ENCODE results near the gene MARCHF10. TPM values are rescaled to one million over a fixed set of nuclear protein-coding genes. Genes with fewer than 3 reads are reported as not detected.

The MARCHF10 gene
- total RNA-seq, 1 experiment from 2014 or later = 0.39 TPM

GRCh38 chr17:62670202-62670821 lies 137.8 kb downstream of the MARCHF10 start:
- intact Hi-C loops (cut with micrococcal nuclease; ENCODE audit: unreplicated experiment) = loop anchor here (10.0 kb wide), 1 partner anchor 734 kb away; no protein-coding TSS in a partner anchor
- Histone ChIP-seq H3K27ac (ENCODE audit: low read length) (no peak overlapping the region), H3K27me3 (ENCODE audit: control insufficient read depth, insufficient read depth, low read length) (no peaks in the 10 kb centered on the region), H3K4me1 (ENCODE audit: control insufficient read depth, insufficient read depth, low read length) (no peaks in the 10 kb centered on the region; the same call in 1 of the 2 replicates), H3K36me3 (ENCODE audit: control insufficient read depth, insufficient read depth, low read length) (no peaks in the 10 kb centered on the region), H3K9me3 (ENCODE audit: control insufficient read depth, insufficient read depth, low read depth, low read length) (no peaks in the 10 kb centered on the region), H3K4me3 (ENCODE audit: low read depth in 2 of 2, low read length in 2 of 2) (no peak overlapping the region)
- ATAC-seq (no peak), DNase-seq (ENCODE audit: low read depth, low spot score) (no peak)
- in situ Hi-C loops (cut with HindIII; ENCODE audit: low pct_unique_long_range_greater_than_20kb, low sequenced_read_pairs) = no loop called here
- TF ChIP-seq POLR2AphosphoS5 (IDR thresholded peaks at IDR 0.05; ENCODE audit: low read depth, low read length) = no peak
- no peak for TF ChIP-seq REST (IDR thresholded peaks at IDR 0.05; ENCODE audit: insufficient read depth in 1 of 2, low read depth in 2 of 2, low read length in 1 of 2)
- no peak for TF ChIP-seq TCF7L2 (IDR thresholded peaks at IDR 0.05; ENCODE audit: low read depth, low read length)
- TF ChIP-seq SIN3A (IDR thresholded peaks at IDR 0.05; ENCODE audit: borderline replicate concordance, insufficient read depth, low read depth, low read length) = no peak
- no peak for TF ChIP-seq CTCF (IDR thresholded peaks at IDR 0.05)
- ChIA-PET CTCF (no interaction called here), POLR2A (interaction anchor here (0.6 kb wide), 1 partner anchor 179 kb away, joined by 4 read pairs; no protein-coding TSS in a partner anchor)
- no TSS peak for BruUV-seq (replicated peaks)

GRCh38 chr17:62668091-62668804 lies 139.9 kb downstream of the MARCHF10 start:
- no peak overlapping the region for H3K4me3 ChIP-seq (ENCODE audit: low read depth in 2 of 2, low read length in 2 of 2)
- intact Hi-C loops (cut with micrococcal nuclease; ENCODE audit: unreplicated experiment) = no loop called here
- H3K27ac ChIP-seq (ENCODE audit: low read length) = no peak overlapping the region
- no peaks in the 10 kb centered on the region for H3K36me3 ChIP-seq (ENCODE audit: control insufficient read depth, insufficient read depth, low read length)
- DNase-seq (ENCODE audit: low read depth, low spot score) (no peak), ATAC-seq (no peak)
- ChIA-PET POLR2A (no interaction called here), CTCF (no interaction called here)
- TSS peak; percentile 47 for BruUV-seq (replicated peaks)
- in situ Hi-C loops (cut with HindIII; ENCODE audit: low pct_unique_long_range_greater_than_20kb, low sequenced_read_pairs) = no loop called here
- no peaks in the 10 kb centered on the region; the same call in 1 of the 2 replicates for H3K4me1 ChIP-seq (ENCODE audit: control insufficient read depth, insufficient read depth, low read length)
- H3K27me3 ChIP-seq (ENCODE audit: control insufficient read depth, insufficient read depth, low read length) = no peaks in the 10 kb centered on the region
- no peaks in the 10 kb centered on the region for H3K9me3 ChIP-seq (ENCODE audit: control insufficient read depth, insufficient read depth, low read depth, low read length)
- TF ChIP-seq TCF7L2 (IDR thresholded peaks at IDR 0.05; ENCODE audit: low read depth, low read length) (no peak), CTCF (IDR thresholded peaks at IDR 0.05) (no peak), REST (IDR thresholded peaks at IDR 0.05; ENCODE audit: insufficient read depth in 1 of 2, low read depth in 2 of 2, low read length in 1 of 2) (no peak)

Data from Panc1 (cell line).